Liver (tissue), 9 donors: ENCODE results near the gene ACADS. TPM values are rescaled to one million over a fixed set of nuclear protein-coding genes. Genes with fewer than 3 reads are reported as not detected.

Source experiments
- DNase-seq: peaks from one replicate; pipeline ENCODE4 v3.0.0-alpha.2; 2017; ENCODE audit warnings: low spot score
- H3K27ac ChIP-seq, 2 donors: one replicate each; pipeline ENCODE4 v1.7.0; 2013; ENCODE audit warnings: inconsistent platforms in 2 of 2, low read length in 2 of 2, control low read depth in 1 of 2, low read depth in 1 of 2, mild to moderate bottlenecking in 1 of 2
- H3K27me3 ChIP-seq, 4 donors: one replicate each; pipeline versions ENCODE4 v1.6.1 to v1.7.0; 2013; ENCODE audit warnings: low read length in 3 of 4, inconsistent platforms in 1 of 4, mild to moderate bottlenecking in 1 of 4, moderate library complexity in 1 of 4; ENCODE audit not compliant: control insufficient read depth in 4 of 4, insufficient read depth in 4 of 4
- H3K36me3 ChIP-seq, 4 donors: one replicate each; pipeline versions ENCODE4 v1.6.1 to v1.7.0; 2013; ENCODE audit warnings: low read length in 3 of 4, mild to moderate bottlenecking in 3 of 4, low read depth in 1 of 4, moderate library complexity in 1 of 4; ENCODE audit not compliant: control insufficient read depth in 4 of 4, insufficient read depth in 3 of 4
- H3K4me1 ChIP-seq, 4 donors: one replicate each; pipeline versions ENCODE4 v1.6.1 to v1.7.0; 2013; ENCODE audit warnings: low read length in 3 of 4, mild to moderate bottlenecking in 3 of 4, moderate library complexity in 1 of 4; ENCODE audit not compliant: control insufficient read depth in 4 of 4, insufficient read depth in 4 of 4
- H3K4me3 ChIP-seq, 3 donors: one replicate each; pipeline versions ENCODE4 v1.6.1 to v1.7.0; 2013; ENCODE audit warnings: low read length in 3 of 3, control low read depth in 1 of 3, low read depth in 1 of 3, mild to moderate bottlenecking in 1 of 3
- H3K9ac ChIP-seq, 2 donors: one replicate each; pipeline ENCODE4 v1.7.0; 2013; ENCODE audit warnings: low read length in 2 of 2, mild to moderate bottlenecking in 2 of 2, moderate library complexity in 2 of 2, control low read depth in 1 of 2, low read depth in 1 of 2
- H3K9me3 ChIP-seq, 4 donors: one replicate each; pipeline versions ENCODE4 v1.6.1 to v1.7.0; 2013; ENCODE audit warnings: low read length in 3 of 4; ENCODE audit not compliant: control insufficient read depth in 4 of 4
- EGR1 ChIP-seq, 2 donors: IDR thresholded peaks; 2 replicates each; pipeline ENCODE4 v1.6.1; 2016 to 2018; ENCODE audit warnings: antibody characterized with exemption in 2 of 2, low read depth in 2 of 2
- FOXA1 ChIP-seq: IDR thresholded peaks from 2 replicates; pipeline ENCODE4 v1.6.1; 2016; ENCODE audit warnings: antibody characterized with exemption
- FOXA2 ChIP-seq: IDR thresholded peaks from 2 replicates; pipeline ENCODE4 v1.6.1; 2016; ENCODE audit warnings: antibody characterized with exemption
- GABPA ChIP-seq, 2 donors: IDR thresholded peaks in 1 of 2; conservative IDR thresholded peaks in 1 of 2; 2 replicates each; pipeline ENCODE4 v1.6.1; 2016; ENCODE audit warnings: antibody characterized with exemption in 2 of 2, mild to moderate bottlenecking in 1 of 2, moderate library complexity in 1 of 2
- HNF4A ChIP-seq, 2 donors: conservative IDR thresholded peaks; 2 replicates each; pipeline ENCODE4 v1.6.1; 2016; ENCODE audit warnings: antibody characterized with exemption in 2 of 2, mild to moderate bottlenecking in 2 of 2
- HNF4G ChIP-seq: IDR thresholded peaks from 2 replicates; pipeline ENCODE4 v1.6.1; 2016; ENCODE audit warnings: antibody characterized with exemption
- JUND ChIP-seq, 2 donors: IDR thresholded peaks; 2 replicates each; pipeline ENCODE4 v1.6.1; 2016; ENCODE audit warnings: antibody characterized with exemption in 2 of 2
- RAD21 ChIP-seq, 2 donors: IDR thresholded peaks; 2 replicates each; pipeline ENCODE4 v1.6.1; 2016; ENCODE audit warnings: antibody characterized with exemption in 2 of 2, mild to moderate bottlenecking in 2 of 2
- RXRA ChIP-seq, 2 donors: IDR thresholded peaks; 2 replicates each; pipeline ENCODE4 v1.6.1; 2017 to 2018; ENCODE audit warnings: antibody characterized with exemption in 2 of 2, mild to moderate bottlenecking in 1 of 2
- SP1 ChIP-seq: IDR thresholded peaks from 2 replicates; pipeline ENCODE4 v1.6.1; 2018; ENCODE audit warnings: antibody characterized with exemption, mild to moderate bottlenecking
- WGBS: extraction: QIAGEN DNeasy Blood & Tissue Kit; methylation state at CpG from one replicate; pipeline ENCODE4 v1.1.7; 2013; 5-methylcytosine and 5-hydroxymethylcytosine counted together
- polyA plus RNA-seq, 2 donors: library from polyadenylated mRNA; stranded (reverse) in 1 of 2; unstranded in 1 of 2; fragments of 200-250 nt in 1 of 2; fragments of >200 nt in 1 of 2; fragmentation: Nextera tagmentation in 1 of 2; extraction: Ambion mirVana in 1 of 2; gene quantifications; one replicate each; pipeline versions ENCODE4 v1.2.1 to v1.2.3, GENCODE V29; 2013 to 2015
- total RNA-seq, 2 donors: library from RNA; depleted of rRNA; stranded (reverse); fragments of >200 nt; gene quantifications; one replicate each; pipeline ENCODE4 v1.2.3, GENCODE V29; 2014
- donor health status: healthy.
- donor health status: healthy.
- donor health status: healthy.
- donor health status: healthy.
- donor health status: healthy.

ACADS gene
- total and polyA plus RNA-seq, 4 donors, result 54.2 to 162 (median 127) TPM

- H3K36me3 ChIP-seq, result peaks cover 0 to 18% (median 4%) of the 10 kb centered on the region in 4 donors
- H3K4me3 ChIP-seq, result no peak overlapping the region
- WGBS, result 70% methylated on average over 16 of the region's 16 CpGs
- peaks cover 3 to 46% (median 26%) of the 10 kb centered on the region in 4 donors for H3K4me1 ChIP-seq
- no peaks in the 10 kb centered on the region for H3K9me3 ChIP-seq
- no peak overlapping the region for H3K27ac ChIP-seq
- no peak for TF ChIP-seq FOXA2
- TF ChIP-seq HNF4G, result no peak
- TF ChIP-seq HNF4A (conservative IDR thresholded peaks at IDR 0.05), result peak in 1 of 2 donors; percentile 31
- DNase-seq, result no peak
- H3K27me3 ChIP-seq, result no peaks in the 10 kb centered on the region
- no peak overlapping the region for H3K9ac ChIP-seq
These were observed 14.4 kb downstream of the ACADS start for GRCh38 chr12:120739821-120740613.

GRCh38 chr12:120740871-120741270 is 15.2 kb downstream of the ACADS start:
- 84% methylated on average over 15 of the region's 15 CpGs for WGBS
- no peak for TF ChIP-seq JUND (IDR thresholded peaks at IDR 0.05)
- no peak for TF ChIP-seq FOXA1
- no peak for TF ChIP-seq HNF4A (conservative IDR thresholded peaks at IDR 0.05)
- TF ChIP-seq RAD21 (IDR thresholded peaks at IDR 0.05), result no peak
- no peak for TF ChIP-seq GABPA (IDR thresholded peaks at IDR 0.05 in 1 of 2, conservative IDR thresholded peaks at IDR 0.05 in 1 of 2)
- no peak for TF ChIP-seq HNF4G
- Histone ChIP-seq H3K36me3 (peaks cover 0 to 18% (median 4%) of the 10 kb centered on the region in 4 donors), H3K27me3 (no peaks in the 10 kb centered on the region), H3K4me1 (peaks cover 3 to 46% (median 26%) of the 10 kb centered on the region in 4 donors), H3K9ac (no peak overlapping the region), H3K4me3 (no peak overlapping the region), H3K27ac (no peak overlapping the region), H3K9me3 (no peaks in the 10 kb centered on the region)
- no peak for DNase-seq

- DNase-seq, result no peak
- WGBS, result 66% methylated on average over 33 of the region's 33 CpGs
- Histone ChIP-seq H3K27me3 (no peaks in the 10 kb centered on the region), H3K4me3 (no peak overlapping the region), H3K36me3 (peaks cover 0 to 14% (median 4%) of the 10 kb centered on the region in 4 donors), H3K27ac (peak overlapping the region in 1 of 2 donors; percentile 38), H3K9me3 (no peaks in the 10 kb centered on the region), H3K9ac (no peak overlapping the region), H3K4me1 (peaks cover 3 to 46% (median 28%) of the 10 kb centered on the region in 4 donors)
- peak; percentile 73 for TF ChIP-seq SP1
- TF ChIP-seq HNF4A (conservative IDR thresholded peaks at IDR 0.05), result peak; percentile 91 to 97
- TF ChIP-seq RXRA (IDR thresholded peaks at IDR 0.05), result peak; percentile 51 to 70
- no peak for TF ChIP-seq EGR1 (IDR thresholded peaks at IDR 0.05; ENCODE audit: low read depth in 2 of 2)
- peak; percentile 80 for TF ChIP-seq HNF4G
- TF ChIP-seq FOXA2, result no peak
- TF ChIP-seq RAD21 (IDR thresholded peaks at IDR 0.05), result peak in 1 of 2 donors; percentile 33
These were observed 16.1 kb downstream of the ACADS start for GRCh38 chr12:120741476-120742421.
